Panc1 (cell line): Measurements from ENCODE around the gene FBXO24. TPM values are rescaled to one million over a fixed set of nuclear protein-coding genes. Genes with fewer than 3 reads are reported as not detected.

Experiments
- ATAC-seq: fragments of 200-7000 bp; cut with Tn5 transposase; 2 replicates; pipeline ENCODE4 v1.9.1; 2020; ENCODE audit warnings: mild to moderate bottlenecking, moderate library complexity
- BruUV-seq: library from RNA; stranded (reverse); fragments of 400-500 nt; replicated peaks from 2 replicates; lab custom pipeline; 2021; lab: Mats Ljungman, UMichigan
- CTCF ChIA-PET: fragments of 300-600 bp; sonication (Branson Sonifier 250); formaldehyde crosslinking; loops from one replicate; lab custom pipeline; 2022; ENCODE audit warnings: antibody characterized with exemption; lab: Charles Lee
- POLR2A ChIA-PET: fragments of 300-600 bp; sonication (Branson Sonifier 250); formaldehyde crosslinking; loops from one replicate; lab custom pipeline; 2022; ENCODE audit warnings: antibody characterized with exemption; lab: Charles Lee
- DNase-seq: peaks from one replicate; pipeline ENCODE4 v3.0.0-alpha.2; 2010; ENCODE audit warnings: low read depth, low spot score
- H3K27ac ChIP-seq: 2 replicates; pipeline ENCODE4 v1.5.1; 2011; ENCODE audit warnings: mild to moderate bottlenecking, low read length, inconsistent platforms
- H3K27me3 ChIP-seq: fragments of 200-500 bp; sonication (Bioruptor generic); 2 replicates; pipeline ENCODE4 v1.6.0; 2014; ENCODE audit warnings: low read length, inconsistent platforms; ENCODE audit not compliant: control insufficient read depth, insufficient read depth
- H3K36me3 ChIP-seq: fragments of 200-500 bp; sonication (Bioruptor generic); 2 replicates; pipeline ENCODE4 v1.5.1; 2014; ENCODE audit warnings: inconsistent platforms, mild to moderate bottlenecking, low read length, moderate library complexity; ENCODE audit not compliant: control insufficient read depth, insufficient read depth
- H3K4me1 ChIP-seq: 2 replicates; pipeline ENCODE4 v1.5.1; 2011; ENCODE audit warnings: inconsistent platforms, mild to moderate bottlenecking, low read length, moderate library complexity; ENCODE audit not compliant: control insufficient read depth, insufficient read depth
- H3K4me3 ChIP-seq, 2 experiments: 2 replicates each; pipeline ENCODE4 v1.5.1; 2011 to 2012; ENCODE audit warnings: low read depth in 2 of 2, low read length in 2 of 2, mild to moderate bottlenecking in 2 of 2, inconsistent platforms in 1 of 2, moderate library complexity in 1 of 2
- H3K9me3 ChIP-seq: fragments of 200-500 bp; sonication (Bioruptor generic); 2 replicates; pipeline ENCODE4 v1.5.1; 2014; ENCODE audit warnings: low read depth, mild to moderate bottlenecking, inconsistent platforms, low read length, moderate library complexity; ENCODE audit not compliant: control insufficient read depth, insufficient read depth
- CTCF ChIP-seq: fragments of 450-650 bp; IDR thresholded peaks from 2 replicates; pipeline ENCODE4 v1.5.1; 2017; ENCODE audit warnings: mild to moderate bottlenecking
- POLR2AphosphoS5 ChIP-seq: IDR thresholded peaks from 2 replicates; pipeline ENCODE4 v1.6.1; 2012; ENCODE audit warnings: mild to moderate bottlenecking, low read depth, low read length, moderate library complexity
- REST ChIP-seq, 2 experiments: IDR thresholded peaks; 2 replicates each; pipeline ENCODE4 v1.6.1; 2011 to 2012; ENCODE audit warnings: low read depth in 2 of 2, control low read depth in 1 of 2, low read length in 1 of 2, mild to moderate bottlenecking in 1 of 2, moderate library complexity in 1 of 2; ENCODE audit not compliant: insufficient read depth in 1 of 2
- SIN3A ChIP-seq: IDR thresholded peaks from 2 replicates; pipeline ENCODE4 v1.6.1; 2012; ENCODE audit warnings: low read depth, mild to moderate bottlenecking, low read length, moderate library complexity, borderline replicate concordance; ENCODE audit not compliant: insufficient read depth
- TCF7L2 ChIP-seq: IDR thresholded peaks from 2 replicates; pipeline ENCODE4 v1.6.1; 2011; ENCODE audit warnings: mild to moderate bottlenecking, low read depth, low read length, inconsistent platforms
- in situ Hi-C: cut with HindIII; loops from 2 replicates; pipeline ENCODE4 v1.10.0; 2016; ENCODE audit warnings: low sequenced_read_pairs, low pct_unique_long_range_greater_than_20kb
- intact Hi-C: fragments of 100-400 bp; cut with micrococcal nuclease; formaldehyde crosslinking; loops from one replicate; pipeline ENCODE4 v1.10.0; 2022; ENCODE audit not compliant: unreplicated experiment
- total RNA-seq: library from RNA; stranded (reverse); gene quantifications from one replicate; pipeline ENCODE4 v1.2.1, GENCODE V29; 2021; ENCODE audit not compliant: unreplicated experiment

Gene FBXO24
- total RNA-seq, 1 experiment from 2014 or later: 0.59 TPM

- DNase-seq (no peak), ATAC-seq (no peak)
- ChIA-PET CTCF (no interaction called here), POLR2A (no interaction called here)
- H3K4me3 ChIP-seq: no peak overlapping the region
- in situ Hi-C loops (no loop called here), intact Hi-C loops (no loop called here)
- H3K27ac ChIP-seq: no peak overlapping the region
- no peaks in the 10 kb centered on the region for H3K9me3 ChIP-seq
- H3K36me3 ChIP-seq: peaks cover 9% of the 10 kb centered on the region; the same call in 1 of the 2 replicates
- TF ChIP-seq REST (IDR thresholded peaks at IDR 0.05; ENCODE audit: insufficient read depth in 1 of 2, low read depth in 2 of 2, low read length in 1 of 2) (no peak), TCF7L2 (no peak), CTCF (no peak), SIN3A (no peak), POLR2AphosphoS5 (no peak)
- H3K27me3 ChIP-seq: no peaks in the 10 kb centered on the region
- H3K4me1 ChIP-seq: peaks cover 12% of the 10 kb centered on the region
- no TSS peak for BruUV-seq
These were observed 5.5 kb upstream of the FBXO24 start for GRCh38 chr7:100580466-100581283.

GRCh38 chr7:100582041-100582579 lies 4.0 kb upstream of the FBXO24 start:
- ATAC-seq (no peak), DNase-seq (no peak)
- Histone ChIP-seq H3K27me3 (no peaks in the 10 kb centered on the region), H3K27ac (no peak overlapping the region), H3K4me1 (peaks cover 12% of the 10 kb centered on the region), H3K4me3 (no peak overlapping the region), H3K9me3 (no peaks in the 10 kb centered on the region), H3K36me3 (peaks cover 9% of the 10 kb centered on the region; the same call in 1 of the 2 replicates)
- TF ChIP-seq SIN3A: no peak
- no peak for TF ChIP-seq REST (IDR thresholded peaks at IDR 0.05; ENCODE audit: insufficient read depth in 1 of 2, low read depth in 2 of 2, low read length in 1 of 2)
- TF ChIP-seq POLR2AphosphoS5: no peak
- TF ChIP-seq TCF7L2: no peak
- no peak for TF ChIP-seq CTCF
- ChIA-PET POLR2A (no interaction called here), CTCF (interaction anchor here (0.6 kb wide), 2 partner anchors 18 to 1289 kb away, joined by 4 to 6 read pairs; no protein-coding TSS in a partner anchor)
- intact Hi-C loops (no loop called here), in situ Hi-C loops (no loop called here)
- no TSS peak for BruUV-seq
